ENCODE results near the gene PPDPF.

PPDPF gene

GRCh38 chr20:63487781-63488241 lies 32.8 kb upstream of the PPDPF start:
- DNase-seq = no peak

DNA sequence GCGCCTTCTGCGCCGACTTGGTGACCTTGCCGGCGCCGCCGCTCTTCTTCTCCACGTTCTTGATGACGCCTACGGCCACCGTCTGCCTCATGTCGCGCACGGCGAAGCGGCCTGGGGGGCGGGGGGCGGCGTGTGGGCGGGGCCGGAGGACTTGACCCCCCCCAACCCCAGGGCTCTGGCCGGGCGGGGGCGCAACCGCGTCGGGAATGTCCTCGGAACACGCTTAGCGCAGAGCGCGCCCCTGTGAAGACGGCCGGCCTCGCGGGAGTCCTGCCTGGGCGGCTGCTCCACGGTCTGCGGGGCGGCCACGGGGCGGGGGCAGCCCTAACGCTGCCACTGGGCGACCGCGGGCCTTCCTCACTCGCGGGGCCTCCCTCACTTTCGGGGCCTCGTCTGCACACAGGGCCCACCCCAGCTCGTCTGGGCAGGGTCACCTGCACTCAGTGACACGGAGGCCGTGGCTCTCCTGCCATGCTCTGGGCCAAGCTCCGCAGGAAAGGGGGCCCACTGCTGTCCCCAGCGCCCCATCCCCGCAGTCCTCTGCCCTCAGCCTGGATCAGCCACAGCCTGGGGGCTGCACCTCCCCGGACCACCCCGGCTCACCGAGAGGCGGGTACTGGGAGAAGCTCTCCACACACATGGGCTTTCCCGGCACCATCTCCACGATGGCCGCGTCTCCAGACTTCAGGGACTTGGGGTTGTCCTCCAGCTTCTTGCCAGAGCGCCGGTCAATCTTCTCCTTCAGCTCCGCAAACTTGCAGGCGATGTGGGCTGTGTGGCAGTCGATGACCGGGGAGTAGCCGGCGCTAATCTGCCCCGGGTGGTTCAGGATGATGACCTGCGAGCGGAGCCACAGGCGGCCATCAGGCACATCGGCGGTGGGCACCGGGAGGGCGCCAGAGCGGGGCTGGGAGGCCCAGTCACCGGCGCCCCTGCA lies 32.0 kb upstream of the PPDPF start:
- DNase-seq = no peak

GRCh38 chr20:63490416-63490815 lies 30.1 kb upstream of the PPDPF start:
- DNase-seq = no peak

DNA sequence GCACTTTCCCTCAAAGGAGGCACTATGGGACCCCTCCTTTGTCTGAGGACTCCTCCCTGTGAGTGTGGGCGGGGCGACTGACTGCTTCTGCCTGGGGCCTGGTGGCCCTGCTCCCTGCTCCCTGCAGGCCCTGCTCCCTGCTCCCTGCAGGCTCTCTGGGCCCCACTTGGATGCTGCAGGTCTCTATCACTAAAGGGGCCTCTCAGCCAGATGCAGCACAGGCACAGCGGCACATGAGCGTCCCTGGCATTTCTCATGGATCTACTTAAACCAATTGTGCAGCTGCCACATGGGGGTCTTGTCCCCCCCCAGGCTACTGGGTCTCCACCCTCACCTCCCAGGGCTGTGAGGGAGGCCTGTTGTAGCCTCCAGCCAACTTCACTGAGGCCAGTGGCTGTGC lies 29.5 kb upstream of the PPDPF start:
- DNase-seq = no peak

DNA sequence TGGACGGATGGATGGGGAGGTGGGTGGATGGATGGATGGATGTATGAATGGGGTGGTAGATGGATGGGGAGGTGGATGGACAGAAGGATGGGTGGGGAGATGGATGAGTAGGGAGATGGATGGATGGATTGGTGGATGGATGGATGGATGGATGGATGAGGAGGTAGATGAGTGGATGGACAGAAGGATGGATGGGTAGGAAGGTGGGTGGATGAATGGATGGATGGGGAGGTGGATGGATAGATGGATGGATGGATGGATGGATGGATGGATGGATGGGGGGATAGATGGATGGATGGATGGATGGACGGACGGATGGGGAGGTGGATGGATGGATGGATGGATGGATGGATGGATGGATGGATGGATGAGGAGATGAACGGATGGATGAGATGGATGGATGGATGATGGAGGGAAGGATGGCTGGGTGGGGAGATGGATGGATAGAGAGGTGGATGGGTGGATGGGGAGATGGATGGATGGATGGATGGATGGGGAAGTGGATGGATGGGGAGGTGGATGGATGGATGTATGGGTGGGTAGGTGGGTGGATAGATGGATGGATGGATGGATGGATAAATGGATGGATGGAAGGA lies 28.8 kb upstream of the PPDPF start:
- DNase-seq = no peak

GRCh38 chr20:63492518-63492917 lies 28.0 kb upstream of the PPDPF start:
- DNase-seq = no peak

DNA sequence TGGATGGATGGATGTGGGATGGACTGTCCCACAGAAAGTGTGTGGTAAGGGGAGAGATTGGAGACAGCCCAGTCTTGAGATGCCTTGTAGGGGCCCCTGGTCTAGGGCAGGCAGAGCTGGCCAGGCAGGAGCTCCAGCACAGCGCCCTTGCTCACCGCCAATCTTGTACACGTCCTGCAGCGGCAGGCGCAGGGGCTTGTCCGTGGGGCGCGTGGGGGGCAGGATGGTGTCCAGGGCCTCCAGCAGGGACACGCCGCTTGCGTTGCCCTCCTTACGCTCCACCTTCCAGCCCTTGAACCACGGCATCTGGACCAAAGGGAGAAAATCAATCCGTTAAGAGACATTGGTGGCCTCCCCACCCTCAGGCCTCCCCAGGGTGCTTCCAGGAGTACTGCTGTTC lies 27.6 kb upstream of the PPDPF start:
- DNase-seq = no peak

GRCh38 chr20:63493563-63494020 lies 27.0 kb upstream of the PPDPF start:
- DNase-seq = no peak

DNA sequence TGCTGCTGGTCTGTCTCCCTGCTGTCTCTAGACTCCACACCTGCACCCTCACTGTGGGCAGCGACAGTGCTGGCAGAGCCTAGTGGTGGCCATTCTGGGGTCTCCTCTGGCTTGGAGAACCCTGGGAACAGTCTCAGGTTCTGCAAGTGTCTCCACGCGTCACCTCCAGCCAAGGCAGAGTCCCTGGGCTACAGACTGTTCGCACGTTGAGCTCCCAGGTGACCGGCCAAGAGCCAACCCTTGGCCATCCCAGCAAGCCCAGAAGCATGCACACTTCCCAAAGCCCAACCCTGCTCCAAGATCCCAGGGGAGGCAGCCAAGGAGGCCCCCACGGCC lies 26.5 kb upstream of the PPDPF start:
- DNase-seq = no peak

DNA sequence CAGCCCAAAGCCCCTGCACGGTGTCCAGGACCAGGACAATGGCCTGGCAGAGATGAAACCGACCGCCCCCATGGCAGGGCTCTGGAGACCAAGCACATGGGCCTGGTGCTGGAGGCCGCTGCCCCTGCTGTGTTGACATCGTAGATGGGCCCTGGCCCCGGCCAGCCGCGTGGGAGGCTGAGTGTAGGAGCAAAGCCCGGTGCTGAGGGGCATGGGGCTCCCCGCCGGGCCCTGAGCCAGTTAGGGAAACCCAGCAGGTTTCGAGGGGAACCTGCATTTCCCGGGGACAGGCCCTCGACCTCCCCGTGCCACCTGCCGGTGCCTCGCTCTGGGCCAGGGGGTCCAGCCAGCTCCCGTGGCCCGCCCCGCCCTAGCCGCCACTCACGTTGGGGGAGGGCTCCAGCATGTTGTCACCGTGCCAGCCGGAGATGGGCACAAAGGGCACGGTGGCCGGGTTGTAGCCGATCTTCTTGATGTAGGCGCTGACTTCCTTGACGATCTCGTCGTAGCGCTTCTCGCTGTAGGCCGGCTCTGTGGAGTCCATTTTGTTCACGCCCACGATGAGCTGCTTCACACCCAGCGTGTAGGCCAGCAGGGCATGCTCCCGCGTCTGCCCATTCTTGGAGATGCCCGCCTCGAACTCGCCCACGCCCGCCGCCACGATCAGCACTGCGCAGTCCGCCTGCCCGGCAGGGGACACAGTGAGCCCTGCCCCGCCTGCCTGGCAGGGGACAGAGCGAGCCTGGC lies 26.0 kb upstream of the PPDPF start:
- no peak for DNase-seq

GRCh38 chr20:63495167-63495720 lies 25.3 kb upstream of the PPDPF start:
- no peak for DNase-seq

GRCh38 chr20:63495741-63496595 lies 24.6 kb upstream of the PPDPF start:
- DNase-seq = peak in 1 of 2 donors; percentile 39

- no peak for DNase-seq
Measured at GRCh38 chr20:63496596-63497120, 23.9 kb upstream of the PPDPF start.

DNA sequence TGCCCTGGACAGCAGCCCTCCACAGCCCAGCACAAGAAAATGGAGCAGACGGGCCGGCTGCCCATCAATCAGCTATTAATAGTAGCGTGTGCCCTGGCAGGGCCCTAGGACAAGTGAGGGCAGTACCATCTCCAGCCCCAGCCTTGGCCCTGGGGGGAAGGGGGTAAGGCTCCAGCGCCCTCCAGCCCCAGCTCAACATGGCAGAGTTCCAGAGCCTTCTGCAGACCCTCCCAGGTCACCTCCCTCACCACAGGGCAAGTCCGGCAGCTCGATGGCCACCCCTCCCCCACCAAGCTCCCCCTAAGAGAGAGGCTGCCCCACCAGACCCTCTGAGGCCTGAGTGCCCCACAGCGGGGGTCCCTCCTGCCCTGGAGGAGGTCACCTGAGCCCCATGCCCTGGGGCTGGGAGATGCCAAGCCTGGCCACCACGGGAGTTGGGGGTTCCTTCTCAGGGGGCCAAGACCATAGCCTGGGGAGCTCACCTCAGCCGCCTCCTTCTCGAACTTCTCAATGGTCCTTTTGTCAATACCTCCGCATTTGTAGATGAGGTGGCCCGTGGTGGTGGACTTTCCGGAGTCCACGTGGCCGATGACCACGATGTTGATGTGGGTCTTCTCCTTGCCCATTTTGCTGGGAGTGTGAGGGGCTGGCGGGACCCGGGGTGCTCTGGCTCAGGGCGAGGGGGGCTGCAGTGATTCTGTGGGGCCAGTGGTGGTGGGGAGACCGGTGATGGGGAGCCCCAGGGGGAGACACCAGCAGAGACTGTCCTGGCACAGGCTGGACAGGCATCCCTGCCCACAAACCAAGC lies 23.2 kb upstream of the PPDPF start:
- DNase-seq = no peak

- DNase-seq = no peak
Measured at GRCh38 chr20:63497946-63498935, 22.3 kb upstream of the PPDPF start.

- no peak for DNase-seq
Measured at GRCh38 chr20:63498960-63499337, 21.6 kb upstream of the PPDPF start, which contains the start of gene EEF1A2. EEF1A2 (minus strand) TSS chr20:63499083; CDS start chr20:63497763, 1,320 bp downstream.

DNA sequence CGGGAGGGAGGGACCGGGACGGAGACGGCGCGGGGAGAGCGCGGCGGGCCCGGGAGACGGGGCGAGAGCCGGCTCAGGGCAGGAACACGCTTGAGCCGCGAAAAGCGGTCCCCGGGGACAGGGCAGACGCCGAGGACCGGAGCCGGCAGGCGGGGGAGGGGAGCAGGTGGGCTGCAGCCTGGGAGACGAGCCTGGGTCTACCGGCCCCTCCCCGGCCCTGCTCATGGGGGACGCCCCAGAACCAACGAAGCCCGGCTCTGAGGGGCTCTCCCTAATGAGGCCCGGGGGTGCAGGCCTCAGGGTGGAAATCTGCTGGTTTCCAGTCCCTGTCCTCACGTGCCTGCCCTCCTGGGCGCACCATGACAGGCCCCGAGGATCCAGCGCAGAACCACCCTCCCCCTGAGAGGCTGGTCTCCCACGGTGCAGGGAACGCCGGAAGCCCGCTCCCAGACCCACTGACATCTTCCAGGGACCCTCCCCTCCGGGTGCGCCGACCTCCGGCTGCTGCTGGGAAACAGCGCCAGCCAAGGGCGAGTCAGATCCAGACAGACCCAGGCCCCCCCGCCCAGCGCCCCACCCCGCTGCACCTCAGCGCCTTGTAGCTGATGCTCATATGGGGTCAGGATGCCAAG lies 21.1 kb upstream of the PPDPF start:
- no peak for DNase-seq

DNA sequence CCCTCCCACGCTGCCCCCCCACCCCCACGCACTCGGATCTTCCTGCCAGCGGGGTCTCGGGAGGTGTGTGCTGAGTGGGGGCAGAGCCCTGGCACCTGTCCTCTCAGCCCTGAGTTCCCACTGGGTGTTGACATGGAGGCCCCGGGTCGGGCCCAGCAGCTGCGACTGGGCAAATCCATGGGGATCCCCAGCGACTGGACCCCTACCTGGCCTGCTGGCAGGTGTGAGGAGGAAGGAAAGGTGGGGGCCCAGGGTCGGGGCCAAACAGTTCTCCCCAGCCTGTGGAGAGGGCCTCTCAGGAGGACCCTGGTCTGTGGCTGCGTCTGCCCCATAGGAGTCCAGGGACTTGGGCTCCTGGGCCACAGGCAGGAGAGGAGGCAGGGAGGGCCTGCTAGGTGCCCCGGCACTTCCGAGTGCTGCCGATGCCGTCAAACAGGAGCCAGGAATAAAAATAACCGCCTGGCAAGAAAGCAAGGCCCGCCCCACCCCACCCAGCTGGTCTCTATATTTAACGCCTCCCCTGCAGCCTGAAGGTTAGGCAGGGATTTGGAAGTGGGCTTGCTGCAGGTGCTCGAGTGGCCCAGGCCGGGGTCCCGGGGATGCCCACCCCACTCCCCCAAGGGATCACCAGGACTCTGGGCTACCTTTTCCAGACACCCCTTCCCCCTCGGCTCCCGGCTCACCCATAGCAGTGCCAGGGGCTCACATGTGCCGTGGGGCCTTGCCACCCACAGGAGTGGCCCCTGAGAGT lies 20.2 kb upstream of the PPDPF start:
- DNase-seq = no peak
